Fibroblast of pulmonary artery (primary cell): ENCODE data around the gene FBXW2.

ENCODE experiments used
- DNase-seq: peaks from one replicate; pipeline ENCODE4 v3.0.0-alpha.2; 2010; ENCODE audit warnings: low read depth
- H3K4me3 ChIP-seq: replicated peaks from 2 replicates; pipeline ENCODE4 v1.5.1; 2011; ENCODE audit warnings: low read depth, mild to moderate bottlenecking, control low read depth, low read length, moderate library complexity
- CTCF ChIP-seq: IDR thresholded peaks from 2 replicates; pipeline ENCODE4 v1.5.1; 2011; ENCODE audit warnings: mild to moderate bottlenecking, control low read depth, low read length, inconsistent platforms; ENCODE audit errors: missing control alignments

The FBXW2 gene

GRCh38 chr9:120780367-120780766 lies 12.8 kb downstream of the FBXW2 start:
- no peak overlapping the region for H3K4me3 ChIP-seq
- DNase-seq, result no peak

GRCh38 chr9:120779227-120779626 lies 14.0 kb downstream of the FBXW2 start:
- TF ChIP-seq CTCF, result no peak
- no peak overlapping the region for H3K4me3 ChIP-seq
- DNase-seq, result no peak

More at GRCh38 chr9:120780367-120780766, 12.8 kb downstream of the FBXW2 start:
- no peak for TF ChIP-seq CTCF

- H3K4me3 ChIP-seq, result no peak overlapping the region
- DNase-seq, result no peak
- no peak for TF ChIP-seq CTCF
These were observed 14.5 kb downstream of the FBXW2 start for GRCh38 chr9:120778758-120779157.

- H3K4me3 ChIP-seq, result no peak overlapping the region
- no peak for TF ChIP-seq CTCF
- DNase-seq, result no peak
These were observed 16.0 kb downstream of the FBXW2 start for GRCh38 chr9:120777229-120777628.

- no peak for DNase-seq
These were observed 16.4 kb downstream of the FBXW2 start for GRCh38 chr9:120776788-120777187.

DNA sequence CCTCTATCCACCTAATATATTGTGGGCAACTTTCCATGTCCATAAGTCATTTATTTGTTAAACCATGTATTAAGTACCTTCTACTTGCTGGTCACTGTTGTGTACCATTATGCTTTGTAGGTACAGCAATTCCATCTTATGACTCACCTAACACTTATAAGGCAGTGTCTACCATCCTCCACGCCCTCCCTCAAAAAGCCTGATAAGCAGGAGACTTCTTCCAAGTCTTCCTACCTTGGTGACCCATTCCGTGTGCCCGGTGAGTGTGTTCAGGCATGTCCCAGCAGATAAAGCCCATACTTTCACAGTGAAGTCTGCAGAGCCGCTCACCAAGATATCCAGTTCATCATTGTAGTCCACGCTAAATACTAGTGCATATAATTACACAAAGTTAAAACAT lies 17.4 kb downstream of the FBXW2 start:
- H3K4me3 ChIP-seq, result no peak overlapping the region
- no peak for DNase-seq
- TF ChIP-seq CTCF, result no peak

More at GRCh38 chr9:120776788-120777187, 16.4 kb downstream of the FBXW2 start:
- TF ChIP-seq CTCF, result no peak
- no peak overlapping the region for H3K4me3 ChIP-seq

DNA sequence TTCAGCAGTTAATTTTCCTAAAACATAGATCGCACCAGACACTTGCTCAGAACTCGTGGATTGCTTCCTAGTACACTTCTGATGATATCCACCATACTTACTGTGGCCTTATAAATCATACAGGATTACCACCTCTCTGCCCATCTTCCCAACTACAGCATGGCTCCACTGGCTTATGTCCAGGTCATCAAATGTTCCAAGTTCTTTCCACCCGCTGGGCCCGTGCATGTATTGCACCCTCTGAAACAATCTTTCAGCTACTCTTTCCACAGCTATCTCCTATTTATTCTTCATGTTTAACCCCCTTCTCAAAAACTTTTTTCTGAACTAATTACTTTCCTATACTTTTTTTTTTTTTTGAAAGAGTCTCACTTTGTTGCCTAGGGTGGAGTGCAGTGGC lies 18.5 kb downstream of the FBXW2 start:
- TF ChIP-seq CTCF, result no peak
- DNase-seq, result no peak
- H3K4me3 ChIP-seq, result no peak overlapping the region
